WTC11 (cell line): ENCODE data around the gene SSC5D. TPM values are rescaled to one million over a fixed set of nuclear protein-coding genes. Genes with fewer than 3 reads are reported as not detected.
A peak's percentile ranks its signal among the peaks of the same experiment; 100 is the strongest.

Experiments used
- ATF2 ChIP-seq: sonication (generic); formaldehyde crosslinking; IDR thresholded peaks from 2 replicates; pipeline ENCODE4 v1.8.1; 2022; ENCODE audit warnings: low read depth, missing genetic modification reagents, borderline replicate concordance
- CREM ChIP-seq: sonication (generic); formaldehyde crosslinking; IDR thresholded peaks from 2 replicates; pipeline ENCODE4 v1.8.1; 2022; ENCODE audit warnings: mild to moderate bottlenecking, missing genetic modification reagents, moderate library complexity
- E2F1 ChIP-seq: sonication (generic); formaldehyde crosslinking; IDR thresholded peaks from 2 replicates; pipeline ENCODE4 v1.8.0; 2022; ENCODE audit warnings: mild to moderate bottlenecking, missing genetic modification reagents
- FOXJ3 ChIP-seq: sonication (generic); formaldehyde crosslinking; IDR thresholded peaks from 2 replicates; pipeline ENCODE4 v1.9.0; 2021; ENCODE audit warnings: missing genetic modification reagents, mild to moderate bottlenecking, borderline replicate concordance
- IRF2 ChIP-seq: sonication (generic); formaldehyde crosslinking; IDR thresholded peaks from 2 replicates; pipeline ENCODE4 v1.8.0; 2022; ENCODE audit warnings: low read depth, missing genetic modification reagents, borderline replicate concordance
- MLX ChIP-seq: sonication (generic); formaldehyde crosslinking; IDR thresholded peaks from 2 replicates; pipeline ENCODE4 v1.8.1; 2023; ENCODE audit warnings: mild to moderate bottlenecking, missing genetic modification reagents, moderate library complexity
- NFE2L1 ChIP-seq: sonication (generic); formaldehyde crosslinking; IDR thresholded peaks from 2 replicates; pipeline ENCODE4 v1.8.1; 2023; ENCODE audit warnings: missing genetic modification reagents
- NR3C1 ChIP-seq: sonication (generic); formaldehyde crosslinking; conservative IDR thresholded peaks from 2 replicates; pipeline ENCODE4 v1.8.1; 2023; ENCODE audit warnings: low read depth, mild to moderate bottlenecking, missing genetic modification reagents
- OVOL2 ChIP-seq: fragments of 250-450 bp; sonication (Bioruptor Pico); IDR thresholded peaks from 2 replicates; pipeline ENCODE4 v1.9.0; 2021; ENCODE audit warnings: mild to moderate bottlenecking, borderline replicate concordance
- PRRX2 ChIP-seq: fragments of 250-450 bp; sonication (Bioruptor Pico); IDR thresholded peaks from 2 replicates; pipeline ENCODE4 v1.8.0; 2021; ENCODE audit warnings: mild to moderate bottlenecking
- SOX15 ChIP-seq: fragments of 250-450 bp; sonication (Bioruptor Pico); IDR thresholded peaks from 2 replicates; pipeline ENCODE4 v1.9.0; 2021; ENCODE audit warnings: mild to moderate bottlenecking
- TEAD1 ChIP-seq: sonication (generic); formaldehyde crosslinking; IDR thresholded peaks from 2 replicates; pipeline ENCODE4 v1.8.0; 2022; ENCODE audit warnings: mild to moderate bottlenecking, missing genetic modification reagents
- ZBTB43 ChIP-seq: sonication (generic); formaldehyde crosslinking; IDR thresholded peaks from 2 replicates; pipeline ENCODE4 v1.8.1; 2023; ENCODE audit warnings: mild to moderate bottlenecking, missing genetic modification reagents
- ZNF219 ChIP-seq: sonication (generic); formaldehyde crosslinking; IDR thresholded peaks from 2 replicates; pipeline ENCODE4 v1.8.0; 2023; ENCODE audit warnings: missing genetic modification reagents, mild to moderate bottlenecking, borderline replicate concordance
- ZNF232 ChIP-seq: sonication (generic); formaldehyde crosslinking; IDR thresholded peaks from 2 replicates; pipeline ENCODE4 v1.8.0; 2022; ENCODE audit warnings: mild to moderate bottlenecking, missing genetic modification reagents
- ZNF281 ChIP-seq: sonication (generic); formaldehyde crosslinking; IDR thresholded peaks from 2 replicates; pipeline ENCODE4 v1.8.0; 2023; ENCODE audit warnings: mild to moderate bottlenecking, missing genetic modification reagents
- ZNF396 ChIP-seq: fragments of 250-450 bp; sonication (Bioruptor Pico); IDR thresholded peaks from 2 replicates; pipeline ENCODE4 v1.8.0; 2021; ENCODE audit warnings: mild to moderate bottlenecking, moderate library complexity, borderline replicate concordance
- total RNA-seq: library from RNA; stranded (reverse); gene quantifications from 3 replicates; pipeline ENCODE4 v1.2.3, GENCODE V29; 2021
- TF ChIP-seq, protein P1 (sequence below): sonication (generic); formaldehyde crosslinking; IDR thresholded peaks from 2 replicates; pipeline ENCODE4 v1.8.1; 2022; ENCODE audit warnings: missing genetic modification reagents, borderline replicate concordance
- TF ChIP-seq, protein P2 (sequence below): sonication (generic); formaldehyde crosslinking; IDR thresholded peaks from 2 replicates; pipeline ENCODE4 v1.8.1; 2023; ENCODE audit warnings: mild to moderate bottlenecking, missing genetic modification reagents
- TF ChIP-seq, protein P3 (sequence below): sonication (generic); formaldehyde crosslinking; conservative IDR thresholded peaks from 2 replicates; pipeline ENCODE4 v1.8.1; 2023; ENCODE audit warnings: mild to moderate bottlenecking, low read depth, missing genetic modification reagents, moderate library complexity
- TF ChIP-seq, protein P4 (sequence below): fragments of 250-450 bp; sonication (Bioruptor Pico); IDR thresholded peaks from 2 replicates; pipeline ENCODE4 v2.1.2; 2022; ENCODE audit warnings: mild to moderate bottlenecking, moderate library complexity
- TF ChIP-seq, protein P5 (sequence below): sonication (generic); formaldehyde crosslinking; conservative IDR thresholded peaks from 2 replicates; pipeline ENCODE4 v1.8.1; 2022; ENCODE audit warnings: mild to moderate bottlenecking, missing genetic modification reagents

Gene SSC5D
- total RNA-seq, 1 experiment from 2014 or later = 2.9 TPM

DNA sequence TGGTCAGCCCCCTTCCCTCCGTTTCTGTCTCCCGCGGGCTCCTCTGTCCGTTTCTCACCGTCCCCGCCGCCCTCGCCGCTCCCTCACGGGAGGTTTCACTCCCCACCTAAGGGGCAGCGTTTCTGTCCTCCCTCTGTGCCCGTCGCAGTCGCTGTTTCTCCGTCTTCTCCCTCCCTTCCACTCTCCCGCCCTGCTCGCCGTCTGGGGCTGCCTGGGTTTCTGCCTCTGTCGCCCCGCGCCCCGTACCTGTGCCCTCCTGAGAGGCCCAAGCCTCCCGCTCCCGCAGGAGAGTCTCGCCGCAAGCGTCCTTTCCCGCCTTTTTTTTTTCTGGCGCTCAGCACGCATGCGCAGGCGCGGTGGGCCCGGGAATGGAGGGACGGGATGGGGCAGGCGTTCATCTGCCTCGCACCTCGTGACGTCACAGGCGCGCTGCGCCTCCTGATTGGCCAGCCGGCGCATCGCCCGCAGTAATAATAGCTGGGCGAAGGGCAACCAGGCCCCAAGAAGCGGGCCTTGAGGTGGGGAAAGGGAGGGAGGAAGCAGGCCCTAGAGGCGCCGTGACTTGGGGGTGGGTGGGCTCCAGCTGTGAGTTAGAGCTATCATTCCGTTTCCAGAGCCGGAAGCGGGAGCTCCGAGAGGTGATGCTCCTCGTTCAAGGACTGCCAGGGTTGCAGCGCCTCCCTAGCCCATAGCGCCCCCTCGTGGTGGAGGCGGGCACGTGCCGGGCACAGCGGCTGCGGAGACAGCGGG, 15.4 kb downstream of the SSC5D start (continued):
- TF ChIP-seq, protein P1, sequence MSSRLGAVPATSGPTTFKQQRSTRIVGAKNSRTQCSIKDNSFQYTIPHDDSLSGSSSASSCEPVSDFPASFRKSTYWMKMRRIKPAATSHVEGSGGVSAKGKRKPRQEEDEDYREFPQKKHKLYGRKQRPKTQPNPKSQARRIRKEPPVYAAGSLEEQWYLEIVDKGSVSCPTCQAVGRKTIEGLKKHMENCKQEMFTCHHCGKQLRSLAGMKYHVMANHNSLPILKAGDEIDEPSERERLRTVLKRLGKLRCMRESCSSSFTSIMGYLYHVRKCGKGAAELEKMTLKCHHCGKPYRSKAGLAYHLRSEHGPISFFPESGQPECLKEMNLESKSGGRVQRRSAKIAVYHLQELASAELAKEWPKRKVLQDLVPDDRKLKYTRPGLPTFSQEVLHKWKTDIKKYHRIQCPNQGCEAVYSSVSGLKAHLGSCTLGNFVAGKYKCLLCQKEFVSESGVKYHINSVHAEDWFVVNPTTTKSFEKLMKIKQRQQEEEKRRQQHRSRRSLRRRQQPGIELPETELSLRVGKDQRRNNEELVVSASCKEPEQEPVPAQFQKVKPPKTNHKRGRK = peak; percentile 87; the same call in 1 of the 2 replicates
- TF ChIP-seq NR3C1 (CRISPR knock-in tag) = peak; percentile 98
- TF ChIP-seq SOX15 (CRISPR knock-in tag) = no peak
- no peak for TF ChIP-seq OVOL2 (CRISPR knock-in tag)
- TF ChIP-seq ZBTB43 (CRISPR knock-in tag) = peak; percentile 99
- TF ChIP-seq ZNF396 (CRISPR knock-in tag) = no peak
- peak; percentile 94 for TF ChIP-seq IRF2 (CRISPR knock-in tag)
- TF ChIP-seq FOXJ3 (CRISPR knock-in tag) = peak; percentile 96
- peak; percentile 80; the same call in 1 of the 2 replicates for TF ChIP-seq ZNF219
- TF ChIP-seq NFE2L1 (CRISPR knock-in tag) = peak; percentile 100
- no peak for TF ChIP-seq PRRX2 (CRISPR knock-in tag)
- peak; percentile 99 for TF ChIP-seq TEAD1
- TF ChIP-seq, protein P2, sequence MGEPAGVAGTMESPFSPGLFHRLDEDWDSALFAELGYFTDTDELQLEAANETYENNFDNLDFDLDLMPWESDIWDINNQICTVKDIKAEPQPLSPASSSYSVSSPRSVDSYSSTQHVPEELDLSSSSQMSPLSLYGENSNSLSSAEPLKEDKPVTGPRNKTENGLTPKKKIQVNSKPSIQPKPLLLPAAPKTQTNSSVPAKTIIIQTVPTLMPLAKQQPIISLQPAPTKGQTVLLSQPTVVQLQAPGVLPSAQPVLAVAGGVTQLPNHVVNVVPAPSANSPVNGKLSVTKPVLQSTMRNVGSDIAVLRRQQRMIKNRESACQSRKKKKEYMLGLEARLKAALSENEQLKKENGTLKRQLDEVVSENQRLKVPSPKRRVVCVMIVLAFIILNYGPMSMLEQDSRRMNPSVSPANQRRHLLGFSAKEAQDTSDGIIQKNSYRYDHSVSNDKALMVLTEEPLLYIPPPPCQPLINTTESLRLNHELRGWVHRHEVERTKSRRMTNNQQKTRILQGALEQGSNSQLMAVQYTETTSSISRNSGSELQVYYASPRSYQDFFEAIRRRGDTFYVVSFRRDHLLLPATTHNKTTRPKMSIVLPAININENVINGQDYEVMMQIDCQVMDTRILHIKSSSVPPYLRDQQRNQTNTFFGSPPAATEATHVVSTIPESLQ (CRISPR knock-in tag) = peak; percentile 86; the same call in 1 of the 2 replicates
- TF ChIP-seq, protein P3, sequence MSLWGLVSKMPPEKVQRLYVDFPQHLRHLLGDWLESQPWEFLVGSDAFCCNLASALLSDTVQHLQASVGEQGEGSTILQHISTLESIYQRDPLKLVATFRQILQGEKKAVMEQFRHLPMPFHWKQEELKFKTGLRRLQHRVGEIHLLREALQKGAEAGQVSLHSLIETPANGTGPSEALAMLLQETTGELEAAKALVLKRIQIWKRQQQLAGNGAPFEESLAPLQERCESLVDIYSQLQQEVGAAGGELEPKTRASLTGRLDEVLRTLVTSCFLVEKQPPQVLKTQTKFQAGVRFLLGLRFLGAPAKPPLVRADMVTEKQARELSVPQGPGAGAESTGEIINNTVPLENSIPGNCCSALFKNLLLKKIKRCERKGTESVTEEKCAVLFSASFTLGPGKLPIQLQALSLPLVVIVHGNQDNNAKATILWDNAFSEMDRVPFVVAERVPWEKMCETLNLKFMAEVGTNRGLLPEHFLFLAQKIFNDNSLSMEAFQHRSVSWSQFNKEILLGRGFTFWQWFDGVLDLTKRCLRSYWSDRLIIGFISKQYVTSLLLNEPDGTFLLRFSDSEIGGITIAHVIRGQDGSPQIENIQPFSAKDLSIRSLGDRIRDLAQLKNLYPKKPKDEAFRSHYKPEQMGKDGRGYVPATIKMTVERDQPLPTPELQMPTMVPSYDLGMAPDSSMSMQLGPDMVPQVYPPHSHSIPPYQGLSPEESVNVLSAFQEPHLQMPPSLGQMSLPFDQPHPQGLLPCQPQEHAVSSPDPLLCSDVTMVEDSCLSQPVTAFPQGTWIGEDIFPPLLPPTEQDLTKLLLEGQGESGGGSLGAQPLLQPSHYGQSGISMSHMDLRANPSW = peak; percentile 95; the same call in 1 of the 2 replicates
- TF ChIP-seq, protein P4, sequence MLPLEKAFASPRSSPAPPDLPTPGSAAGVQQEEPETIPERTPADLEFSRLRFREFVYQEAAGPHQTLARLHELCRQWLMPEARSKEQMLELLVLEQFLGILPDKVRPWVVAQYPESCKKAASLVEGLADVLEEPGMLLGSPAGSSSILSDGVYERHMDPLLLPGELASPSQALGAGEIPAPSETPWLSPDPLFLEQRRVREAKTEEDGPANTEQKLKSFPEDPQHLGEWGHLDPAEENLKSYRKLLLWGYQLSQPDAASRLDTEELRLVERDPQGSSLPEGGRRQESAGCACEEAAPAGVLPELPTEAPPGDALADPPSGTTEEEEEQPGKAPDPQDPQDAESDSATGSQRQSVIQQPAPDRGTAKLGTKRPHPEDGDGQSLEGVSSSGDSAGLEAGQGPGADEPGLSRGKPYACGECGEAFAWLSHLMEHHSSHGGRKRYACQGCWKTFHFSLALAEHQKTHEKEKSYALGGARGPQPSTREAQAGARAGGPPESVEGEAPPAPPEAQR (CRISPR knock-in tag) = no peak
- TF ChIP-seq, protein P5, sequence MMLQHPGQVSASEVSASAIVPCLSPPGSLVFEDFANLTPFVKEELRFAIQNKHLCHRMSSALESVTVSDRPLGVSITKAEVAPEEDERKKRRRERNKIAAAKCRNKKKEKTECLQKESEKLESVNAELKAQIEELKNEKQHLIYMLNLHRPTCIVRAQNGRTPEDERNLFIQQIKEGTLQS (CRISPR knock-in tag) = peak; percentile 84; the same call in 1 of the 2 replicates
- TF ChIP-seq CREM = peak; percentile 98
- TF ChIP-seq MLX (CRISPR knock-in tag) = no peak; the same call in 1 of the 2 replicates
- TF ChIP-seq ZNF281 = peak; percentile 100
- peak; percentile 99 for TF ChIP-seq ZNF232
- TF ChIP-seq E2F1 (CRISPR knock-in tag) = peak; percentile 99
- TF ChIP-seq ATF2 (CRISPR knock-in tag) = peak; percentile 96
